ENCODE results near the gene EZH2. TPM values are rescaled to one million over a fixed set of nuclear protein-coding genes. Genes with fewer than 3 reads are reported as not detected.

Gene EZH2
- total RNA-seq, 1 donor from 2014 or later = 37.5 TPM

DNA sequence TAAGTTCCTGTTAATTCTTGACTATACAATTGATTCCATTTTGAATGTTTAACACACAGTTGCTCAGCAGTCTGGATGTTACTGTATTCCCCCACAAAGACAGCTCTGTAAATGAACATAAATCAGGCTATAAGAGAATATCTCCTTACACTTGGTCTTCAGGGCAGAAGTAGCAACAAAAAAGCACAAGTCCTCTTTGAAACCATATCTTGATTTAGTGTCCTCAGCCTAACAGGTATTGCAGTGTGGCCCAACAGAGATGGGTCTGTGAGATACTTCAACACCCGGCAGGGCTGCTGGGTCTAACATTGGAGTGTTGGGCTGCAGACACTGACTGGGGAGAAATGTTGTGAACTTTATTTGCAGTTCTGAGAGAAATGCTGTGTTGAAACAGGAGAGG, 109.6 kb downstream of the EZH2 start:
- Mint-ChIP-seq H3K36me3 (ENCODE audit: low read depth, unreplicated experiment) (peaks cover 23% of the 10 kb centered on the region), H3K9me3 (ENCODE audit: unreplicated experiment) (no peaks in the 10 kb centered on the region), H3K27ac (ENCODE audit: unreplicated experiment) (no peak overlapping the region), H3K4me1 (ENCODE audit: unreplicated experiment) (no peaks in the 10 kb centered on the region), H3K27me3 (ENCODE audit: unreplicated experiment) (no peaks in the 10 kb centered on the region), H3K4me3 (ENCODE audit: unreplicated experiment) (no peak overlapping the region)
- TF ChIP-seq, protein P1, sequence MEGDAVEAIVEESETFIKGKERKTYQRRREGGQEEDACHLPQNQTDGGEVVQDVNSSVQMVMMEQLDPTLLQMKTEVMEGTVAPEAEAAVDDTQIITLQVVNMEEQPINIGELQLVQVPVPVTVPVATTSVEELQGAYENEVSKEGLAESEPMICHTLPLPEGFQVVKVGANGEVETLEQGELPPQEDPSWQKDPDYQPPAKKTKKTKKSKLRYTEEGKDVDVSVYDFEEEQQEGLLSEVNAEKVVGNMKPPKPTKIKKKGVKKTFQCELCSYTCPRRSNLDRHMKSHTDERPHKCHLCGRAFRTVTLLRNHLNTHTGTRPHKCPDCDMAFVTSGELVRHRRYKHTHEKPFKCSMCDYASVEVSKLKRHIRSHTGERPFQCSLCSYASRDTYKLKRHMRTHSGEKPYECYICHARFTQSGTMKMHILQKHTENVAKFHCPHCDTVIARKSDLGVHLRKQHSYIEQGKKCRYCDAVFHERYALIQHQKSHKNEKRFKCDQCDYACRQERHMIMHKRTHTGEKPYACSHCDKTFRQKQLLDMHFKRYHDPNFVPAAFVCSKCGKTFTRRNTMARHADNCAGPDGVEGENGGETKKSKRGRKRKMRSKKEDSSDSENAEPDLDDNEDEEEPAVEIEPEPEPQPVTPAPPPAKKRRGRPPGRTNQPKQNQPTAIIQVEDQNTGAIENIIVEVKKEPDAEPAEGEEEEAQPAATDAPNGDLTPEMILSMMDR (IDR thresholded peaks at IDR 0.05; ENCODE audit: unreplicated experiment) = no peak
- no peak for DNase-seq (ENCODE audit: low spot score)

DNA sequence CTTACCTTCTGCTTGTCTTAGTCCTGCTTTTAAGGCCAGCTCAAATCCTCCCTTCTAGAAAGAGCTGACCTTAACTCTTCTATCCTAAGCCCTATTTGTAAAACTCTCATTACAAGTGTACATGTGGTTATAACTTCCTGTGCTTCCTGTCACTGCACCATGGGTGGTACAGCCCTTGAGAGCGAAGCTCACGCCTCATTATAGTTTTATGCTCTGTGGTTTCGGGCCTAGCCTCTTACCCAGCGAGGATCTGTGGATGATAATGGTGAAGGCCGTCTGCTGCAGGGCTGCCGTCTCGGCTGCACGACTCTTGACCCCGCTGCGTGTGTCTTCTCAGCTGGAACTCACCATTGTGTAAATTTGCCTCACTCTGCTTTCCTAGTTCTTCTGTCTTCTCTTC, 110.8 kb downstream of the EZH2 start:
- H3K36me3 Mint-ChIP-seq (ENCODE audit: low read depth, unreplicated experiment) = peaks cover 21% of the 10 kb centered on the region
- DNase-seq (ENCODE audit: low spot score) = no peak
- no peak overlapping the region for H3K4me3 Mint-ChIP-seq (ENCODE audit: unreplicated experiment)
- TF ChIP-seq, protein P1 (IDR thresholded peaks at IDR 0.05; ENCODE audit: unreplicated experiment) = no peak
- no peaks in the 10 kb centered on the region for H3K27me3 Mint-ChIP-seq (ENCODE audit: unreplicated experiment)
- H3K27ac Mint-ChIP-seq (ENCODE audit: unreplicated experiment) = no peak overlapping the region
- no peaks in the 10 kb centered on the region for H3K4me1 Mint-ChIP-seq (ENCODE audit: unreplicated experiment)
- no peaks in the 10 kb centered on the region for H3K9me3 Mint-ChIP-seq (ENCODE audit: unreplicated experiment)

DNA sequence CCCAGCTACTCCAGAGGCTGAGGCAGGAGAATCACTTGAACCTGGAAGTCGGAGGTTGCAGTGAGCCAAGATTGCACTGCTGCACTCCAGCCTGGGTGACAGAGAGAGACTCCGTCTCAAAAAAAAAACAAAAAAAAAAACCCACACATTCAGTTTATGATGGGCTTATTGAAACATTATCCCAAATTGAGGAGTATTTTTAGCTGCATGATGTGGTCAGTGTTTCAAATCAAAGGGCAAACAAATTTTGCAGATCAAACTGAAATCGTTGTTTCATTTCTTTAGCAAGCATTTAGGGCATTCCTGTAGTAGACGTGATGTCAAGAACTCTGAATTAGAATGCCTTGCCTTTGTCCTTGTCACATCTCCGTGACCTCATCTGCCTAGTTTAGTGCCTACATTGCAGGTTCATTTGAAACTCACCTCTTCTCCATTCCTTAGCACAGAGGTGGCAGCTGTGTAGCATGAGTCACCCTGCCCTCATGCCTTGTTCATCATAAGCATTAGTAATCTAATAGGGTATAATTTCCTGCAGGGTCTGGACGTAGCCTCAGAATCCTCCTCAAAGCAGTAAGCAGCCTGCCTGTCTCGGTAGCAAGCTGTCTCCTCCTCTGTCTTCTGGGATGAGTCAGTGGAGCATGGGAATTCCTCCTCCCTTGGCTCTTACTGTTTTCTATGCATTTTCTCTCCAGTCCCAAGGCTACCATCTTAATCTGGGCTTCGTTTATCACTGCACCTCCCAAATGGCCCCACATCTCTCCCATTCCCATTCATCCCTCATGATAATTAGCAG, 111.6 kb downstream of the EZH2 start:
- Mint-ChIP-seq H3K36me3 (ENCODE audit: low read depth, unreplicated experiment) (peaks cover 26% of the 10 kb centered on the region), H3K27ac (ENCODE audit: unreplicated experiment) (no peak overlapping the region), H3K27me3 (ENCODE audit: unreplicated experiment) (no peaks in the 10 kb centered on the region), H3K4me1 (ENCODE audit: unreplicated experiment) (no peaks in the 10 kb centered on the region), H3K9me3 (ENCODE audit: unreplicated experiment) (no peaks in the 10 kb centered on the region), H3K4me3 (ENCODE audit: unreplicated experiment) (no peak overlapping the region)
- no peak for DNase-seq (ENCODE audit: low spot score)
- TF ChIP-seq, protein P1 (IDR thresholded peaks at IDR 0.05; ENCODE audit: unreplicated experiment) = no peak

DNA sequence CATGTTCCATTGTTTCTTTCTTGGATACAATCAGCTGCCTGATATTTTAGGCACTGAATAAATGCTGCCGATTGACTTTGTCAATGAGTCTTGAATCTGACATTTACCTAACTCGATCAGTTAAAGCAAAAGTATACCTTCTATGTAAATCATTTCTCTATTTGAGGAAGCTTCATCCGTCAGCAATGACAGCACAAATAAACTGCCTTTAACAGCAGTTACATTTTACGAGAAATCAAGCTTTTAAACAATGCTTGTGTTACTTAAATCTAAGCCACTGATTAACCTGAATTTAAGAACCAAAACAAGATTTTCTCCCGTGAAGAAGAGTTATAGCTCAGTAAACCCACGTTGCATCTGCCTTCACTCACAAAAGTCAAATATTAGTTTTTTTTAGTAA, 114.1 kb downstream of the EZH2 start:
- Mint-ChIP-seq H3K27me3 (ENCODE audit: unreplicated experiment) (no peaks in the 10 kb centered on the region), H3K9me3 (ENCODE audit: unreplicated experiment) (no peaks in the 10 kb centered on the region), H3K36me3 (ENCODE audit: low read depth, unreplicated experiment) (peaks cover 19% of the 10 kb centered on the region), H3K27ac (ENCODE audit: unreplicated experiment) (no peak overlapping the region), H3K4me1 (ENCODE audit: unreplicated experiment) (no peaks in the 10 kb centered on the region), H3K4me3 (ENCODE audit: unreplicated experiment) (no peak overlapping the region)
- no peak for DNase-seq (ENCODE audit: low spot score)
- TF ChIP-seq, protein P1 (IDR thresholded peaks at IDR 0.05; ENCODE audit: unreplicated experiment) = no peak

DNA sequence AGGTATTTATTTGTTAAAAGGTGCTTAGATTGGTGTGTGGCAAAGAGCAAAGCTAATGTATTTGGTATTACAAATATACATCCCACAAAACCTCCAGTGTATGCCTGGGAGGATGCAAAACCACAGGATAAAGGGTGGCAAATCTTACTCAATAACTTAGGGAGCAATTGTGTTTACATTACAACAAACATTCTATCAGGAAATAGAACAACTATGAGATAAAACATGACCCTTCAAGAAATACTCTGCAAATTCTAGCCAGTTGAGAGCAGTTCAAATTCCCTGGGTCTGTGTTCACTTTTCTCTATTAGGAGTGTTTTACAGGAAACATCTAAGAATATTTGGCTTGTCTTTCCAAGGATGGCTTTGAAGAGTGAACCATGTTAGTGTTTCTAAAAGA, 120.5 kb downstream of the EZH2 start:
- no peak overlapping the region for H3K4me3 Mint-ChIP-seq (ENCODE audit: unreplicated experiment)
- H3K27ac Mint-ChIP-seq (ENCODE audit: unreplicated experiment) = no peak overlapping the region
- H3K9me3 Mint-ChIP-seq (ENCODE audit: unreplicated experiment) = no peaks in the 10 kb centered on the region
- H3K27me3 Mint-ChIP-seq (ENCODE audit: unreplicated experiment) = no peaks in the 10 kb centered on the region
- TF ChIP-seq, protein P1 (IDR thresholded peaks at IDR 0.05; ENCODE audit: unreplicated experiment) = no peak
- DNase-seq (ENCODE audit: low spot score) = no peak
- peaks cover 5% of the 10 kb centered on the region for H3K4me1 Mint-ChIP-seq (ENCODE audit: unreplicated experiment)
- H3K36me3 Mint-ChIP-seq (ENCODE audit: low read depth, unreplicated experiment) = peaks cover 23% of the 10 kb centered on the region
